Epithelial cell of proximal tubule (primary cell): Measurements from ENCODE around the gene RFX5. TPM values are rescaled to one million over a fixed set of nuclear protein-coding genes. Genes with fewer than 3 reads are reported as not detected.

ENCODE experiments used
- DNase-seq: peaks from one replicate; pipeline ENCODE4 v3.0.0-alpha.2; 2011; ENCODE audit warnings: low read depth
- H3K4me3 ChIP-seq: 2 replicates; pipeline ENCODE4 v1.5.1; 2011; ENCODE audit warnings: low read depth, mild to moderate bottlenecking, low read length
- total RNA-seq: library from RNA; depleted of rRNA; stranded (reverse); fragments of >200 nt; gene quantifications from 2 replicates; pipeline ENCODE4 v1.2.3, GENCODE V29; 2015
- TF ChIP-seq, protein P1 (sequence below): conservative IDR thresholded peaks from 2 replicates; pipeline ENCODE4 v1.5.1; 2012; ENCODE audit warnings: low read depth, mild to moderate bottlenecking, low read length

The RFX5 gene
- total RNA-seq, 1 donor from 2014 or later, result 33.9 TPM

DNA sequence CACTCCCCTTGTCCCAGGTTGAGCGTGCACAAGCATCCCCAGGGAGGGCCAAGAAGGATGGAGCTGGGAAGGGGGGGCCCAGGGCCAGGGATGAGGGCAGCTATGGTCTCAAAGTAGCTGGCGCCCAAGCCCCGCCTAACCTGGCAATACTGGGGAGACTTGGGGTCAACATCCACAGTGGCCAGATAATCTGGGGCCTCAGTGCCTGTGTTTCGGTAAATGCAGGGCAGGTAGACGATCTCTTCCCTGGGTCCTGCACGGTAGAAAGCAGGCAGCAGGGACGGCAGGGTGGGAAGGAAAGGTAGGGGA lies 22.2 kb upstream of the RFX5 start:
- no peak for DNase-seq
- TF ChIP-seq, protein P1, sequence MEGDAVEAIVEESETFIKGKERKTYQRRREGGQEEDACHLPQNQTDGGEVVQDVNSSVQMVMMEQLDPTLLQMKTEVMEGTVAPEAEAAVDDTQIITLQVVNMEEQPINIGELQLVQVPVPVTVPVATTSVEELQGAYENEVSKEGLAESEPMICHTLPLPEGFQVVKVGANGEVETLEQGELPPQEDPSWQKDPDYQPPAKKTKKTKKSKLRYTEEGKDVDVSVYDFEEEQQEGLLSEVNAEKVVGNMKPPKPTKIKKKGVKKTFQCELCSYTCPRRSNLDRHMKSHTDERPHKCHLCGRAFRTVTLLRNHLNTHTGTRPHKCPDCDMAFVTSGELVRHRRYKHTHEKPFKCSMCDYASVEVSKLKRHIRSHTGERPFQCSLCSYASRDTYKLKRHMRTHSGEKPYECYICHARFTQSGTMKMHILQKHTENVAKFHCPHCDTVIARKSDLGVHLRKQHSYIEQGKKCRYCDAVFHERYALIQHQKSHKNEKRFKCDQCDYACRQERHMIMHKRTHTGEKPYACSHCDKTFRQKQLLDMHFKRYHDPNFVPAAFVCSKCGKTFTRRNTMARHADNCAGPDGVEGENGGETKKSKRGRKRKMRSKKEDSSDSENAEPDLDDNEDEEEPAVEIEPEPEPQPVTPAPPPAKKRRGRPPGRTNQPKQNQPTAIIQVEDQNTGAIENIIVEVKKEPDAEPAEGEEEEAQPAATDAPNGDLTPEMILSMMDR, result no peak
- no peak overlapping the region for H3K4me3 ChIP-seq

DNA sequence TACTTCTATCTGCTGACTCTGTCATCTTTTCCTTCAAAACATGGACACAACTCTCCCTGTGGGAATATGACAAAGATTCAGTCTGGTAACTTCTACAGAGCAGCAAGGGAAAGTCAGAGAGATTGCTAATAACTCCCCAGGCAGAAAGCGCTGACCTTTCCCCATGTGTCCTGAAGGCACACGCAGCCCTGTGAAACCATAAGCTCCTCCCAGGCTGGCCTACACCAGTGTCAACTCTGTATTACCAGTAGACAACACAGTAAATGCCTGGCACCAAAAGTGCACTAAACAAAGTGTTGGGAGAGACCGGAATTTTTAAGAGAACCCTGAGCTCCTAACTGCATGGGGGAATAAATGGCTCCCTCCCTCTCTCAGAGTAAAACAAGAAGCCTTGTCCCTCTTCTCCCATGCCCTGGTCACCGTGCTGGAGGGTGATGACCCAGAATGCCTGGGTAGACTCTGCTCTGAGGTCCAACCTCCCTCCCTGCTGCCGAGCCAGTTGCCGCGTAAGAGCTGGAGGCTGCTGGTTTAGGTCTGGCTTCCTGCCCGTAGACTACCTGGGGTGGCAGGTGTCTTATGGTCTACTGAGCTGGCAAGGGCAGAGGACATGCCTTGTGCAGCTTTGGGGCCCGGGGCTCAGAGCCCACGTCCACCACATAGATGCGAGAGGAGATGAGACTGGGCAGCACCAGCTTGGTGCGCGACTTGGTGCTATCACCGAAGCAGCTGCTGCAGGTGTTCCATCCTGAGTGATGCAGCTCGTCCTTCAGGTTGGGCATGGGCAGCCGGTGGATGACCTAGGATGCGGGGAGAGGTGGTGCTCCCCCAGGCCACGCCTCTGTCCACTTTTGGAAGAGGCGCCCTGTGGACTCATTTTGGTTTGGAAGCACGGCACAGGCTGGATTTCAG lies 21.6 kb upstream of the RFX5 start:
- H3K4me3 ChIP-seq, result no peak overlapping the region
- TF ChIP-seq, protein P1, result no peak
- no peak for DNase-seq

DNA sequence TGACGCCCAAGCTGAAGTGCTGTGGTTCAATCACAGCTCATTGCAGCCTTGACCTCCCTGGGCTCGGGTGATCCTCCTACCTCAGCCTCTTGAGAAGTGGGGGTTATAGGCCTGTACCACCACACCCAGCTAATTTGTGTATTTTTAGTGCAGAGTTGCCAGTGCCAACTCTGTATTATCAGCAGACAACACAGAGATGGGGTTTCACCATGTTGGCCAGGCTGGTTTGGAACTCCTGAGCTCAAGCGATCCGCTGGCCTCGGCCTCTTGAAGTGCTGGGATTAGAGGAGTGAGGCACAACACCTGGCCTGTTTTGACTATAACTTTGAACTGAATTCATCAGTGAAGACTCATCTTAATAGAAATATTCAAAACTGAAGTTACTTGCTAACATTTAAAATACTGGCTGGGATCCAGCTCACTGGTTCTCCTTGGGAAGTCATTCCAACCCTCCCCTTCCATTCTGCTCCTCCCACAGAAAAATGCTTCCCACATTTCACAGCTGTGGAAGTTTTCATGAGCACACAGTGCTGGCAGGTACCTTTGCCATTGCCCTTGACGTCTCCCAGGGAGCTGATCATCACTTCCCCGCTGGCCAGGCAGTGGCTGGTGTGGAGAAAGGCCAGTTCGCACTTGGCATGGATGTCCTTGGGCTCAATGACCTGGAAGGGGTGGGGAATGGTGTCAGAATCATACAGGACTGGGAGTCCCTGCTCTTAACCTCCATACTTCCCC lies 20.8 kb upstream of the RFX5 start:
- no peak overlapping the region for H3K4me3 ChIP-seq
- no peak for DNase-seq
- TF ChIP-seq, protein P1, result no peak

- no peak overlapping the region for H3K4me3 ChIP-seq
- DNase-seq, result no peak
- TF ChIP-seq, protein P1, result no peak
Observed at GRCh38 chr1:151364996-151365395, 17.9 kb upstream of the RFX5 start.

GRCh38 chr1:151362308-151363155 lies 15.5 kb upstream of the RFX5 start:
- H3K4me3 ChIP-seq, result no peak overlapping the region
- DNase-seq, result no peak
- TF ChIP-seq, protein P1, result no peak

DNA sequence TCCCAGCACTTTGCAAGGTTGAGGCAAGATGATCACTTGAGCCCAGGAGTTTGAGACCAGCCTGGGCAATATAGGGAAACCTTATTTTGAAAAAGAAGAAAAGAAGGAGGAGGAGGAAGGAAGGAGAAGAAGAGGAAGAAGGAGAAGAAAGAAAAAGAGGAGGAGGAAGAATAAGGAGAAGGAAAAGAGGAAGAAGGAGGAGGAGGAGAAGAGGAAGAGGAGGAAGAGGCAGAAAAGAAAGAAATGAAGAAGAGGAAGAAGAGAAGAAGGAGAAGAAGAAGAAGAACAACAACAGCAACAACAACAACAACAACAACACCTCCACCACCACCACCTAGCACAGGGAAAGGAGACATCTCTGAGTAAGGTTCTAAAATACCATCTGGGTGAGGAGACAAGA lies 14.8 kb upstream of the RFX5 start:
- H3K4me3 ChIP-seq, result no peak overlapping the region
- TF ChIP-seq, protein P1, result no peak
- no peak for DNase-seq
